GM12874 (cell line): ENCODE data around the gene CLPTM1.

ENCODE experiments used
- TF ChIP-seq, protein P1 (sequence below): IDR thresholded peaks from 2 replicates; pipeline ENCODE4 v1.5.1; 2011; ENCODE audit warnings: low read depth, mild to moderate bottlenecking, control low read depth, low read length, moderate library complexity; ENCODE audit not compliant: insufficient read depth

CLPTM1 gene

DNA sequence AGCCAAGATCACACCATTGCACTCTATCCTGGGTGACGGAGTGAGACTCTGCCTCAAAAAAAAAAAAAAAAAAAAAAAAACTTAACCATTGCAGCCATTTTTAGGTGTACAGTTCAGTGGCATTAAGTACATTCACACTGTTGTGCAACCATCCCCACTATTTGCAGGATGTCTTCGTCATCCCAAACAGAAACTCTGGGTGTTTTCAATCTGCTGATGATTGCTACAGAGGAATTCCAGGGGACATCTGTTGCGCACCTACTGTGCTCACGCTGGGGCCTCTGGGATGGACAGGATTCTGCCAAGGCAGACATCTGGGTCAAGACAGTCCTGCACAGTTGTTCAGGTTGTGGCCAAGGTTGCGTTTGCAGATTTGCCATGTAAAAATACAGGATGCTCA is 15.5 kb upstream of the CLPTM1 start:
- TF ChIP-seq, protein P1, sequence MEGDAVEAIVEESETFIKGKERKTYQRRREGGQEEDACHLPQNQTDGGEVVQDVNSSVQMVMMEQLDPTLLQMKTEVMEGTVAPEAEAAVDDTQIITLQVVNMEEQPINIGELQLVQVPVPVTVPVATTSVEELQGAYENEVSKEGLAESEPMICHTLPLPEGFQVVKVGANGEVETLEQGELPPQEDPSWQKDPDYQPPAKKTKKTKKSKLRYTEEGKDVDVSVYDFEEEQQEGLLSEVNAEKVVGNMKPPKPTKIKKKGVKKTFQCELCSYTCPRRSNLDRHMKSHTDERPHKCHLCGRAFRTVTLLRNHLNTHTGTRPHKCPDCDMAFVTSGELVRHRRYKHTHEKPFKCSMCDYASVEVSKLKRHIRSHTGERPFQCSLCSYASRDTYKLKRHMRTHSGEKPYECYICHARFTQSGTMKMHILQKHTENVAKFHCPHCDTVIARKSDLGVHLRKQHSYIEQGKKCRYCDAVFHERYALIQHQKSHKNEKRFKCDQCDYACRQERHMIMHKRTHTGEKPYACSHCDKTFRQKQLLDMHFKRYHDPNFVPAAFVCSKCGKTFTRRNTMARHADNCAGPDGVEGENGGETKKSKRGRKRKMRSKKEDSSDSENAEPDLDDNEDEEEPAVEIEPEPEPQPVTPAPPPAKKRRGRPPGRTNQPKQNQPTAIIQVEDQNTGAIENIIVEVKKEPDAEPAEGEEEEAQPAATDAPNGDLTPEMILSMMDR: no peak

DNA sequence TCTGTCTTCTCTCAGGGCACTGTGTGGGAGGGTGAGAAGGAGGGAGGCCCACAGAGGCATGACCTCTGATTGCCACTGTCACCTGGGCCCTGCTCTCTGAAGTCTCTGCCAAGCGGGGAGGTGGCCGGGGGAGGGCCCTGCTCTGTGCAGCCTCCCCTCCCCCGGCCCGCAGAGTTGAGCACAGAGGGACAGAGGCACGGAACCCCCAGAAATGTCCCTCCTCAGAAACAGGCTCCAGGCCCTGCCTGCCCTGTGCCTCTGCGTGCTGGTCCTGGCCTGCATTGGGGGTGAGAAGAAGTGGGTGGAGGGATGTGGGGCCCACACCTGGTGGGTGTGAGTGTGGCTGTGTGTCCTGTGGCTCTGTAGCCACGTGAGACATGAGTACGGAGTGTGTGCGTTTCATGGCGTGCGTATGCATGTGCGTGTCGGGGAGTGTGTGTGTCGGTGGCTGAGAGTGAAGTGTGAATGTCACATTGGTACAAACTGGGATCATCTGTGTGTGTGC is 13.1 kb upstream of the CLPTM1 start, which contains the start of gene APOC4:
Gene APOC4, plus strand, starts transcription at position 171 of the 505 bp plus-strand sequence. Its CDS starts 41 bp downstream, at position 212.
- TF ChIP-seq, protein P1: no peak

DNA sequence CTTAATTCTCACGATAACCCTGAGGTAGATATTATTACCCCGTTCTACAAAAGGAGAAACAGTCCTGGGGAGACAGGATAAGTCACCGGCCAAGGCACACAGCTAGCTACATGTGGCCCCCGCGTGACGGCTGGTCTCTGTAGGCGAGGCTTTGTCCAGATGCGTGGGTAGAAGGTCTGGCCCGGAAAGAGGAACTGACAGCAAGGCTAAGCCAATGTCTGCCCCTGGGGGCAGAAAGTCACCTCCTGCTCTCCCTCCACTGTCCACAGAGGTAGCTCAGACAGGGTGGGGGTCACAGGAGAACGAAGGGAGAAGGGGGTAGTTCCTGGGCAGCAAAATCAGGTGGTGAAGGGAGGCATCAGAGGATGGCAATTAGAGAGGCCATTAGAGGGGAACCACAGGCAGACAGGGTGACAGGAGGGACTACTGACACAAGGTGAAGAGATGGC is 11.4 kb upstream of the CLPTM1 start:
- TF ChIP-seq, protein P1: 0 out of 2 replicates have a peak, but pooled peaks have one; percentile 10

DNA sequence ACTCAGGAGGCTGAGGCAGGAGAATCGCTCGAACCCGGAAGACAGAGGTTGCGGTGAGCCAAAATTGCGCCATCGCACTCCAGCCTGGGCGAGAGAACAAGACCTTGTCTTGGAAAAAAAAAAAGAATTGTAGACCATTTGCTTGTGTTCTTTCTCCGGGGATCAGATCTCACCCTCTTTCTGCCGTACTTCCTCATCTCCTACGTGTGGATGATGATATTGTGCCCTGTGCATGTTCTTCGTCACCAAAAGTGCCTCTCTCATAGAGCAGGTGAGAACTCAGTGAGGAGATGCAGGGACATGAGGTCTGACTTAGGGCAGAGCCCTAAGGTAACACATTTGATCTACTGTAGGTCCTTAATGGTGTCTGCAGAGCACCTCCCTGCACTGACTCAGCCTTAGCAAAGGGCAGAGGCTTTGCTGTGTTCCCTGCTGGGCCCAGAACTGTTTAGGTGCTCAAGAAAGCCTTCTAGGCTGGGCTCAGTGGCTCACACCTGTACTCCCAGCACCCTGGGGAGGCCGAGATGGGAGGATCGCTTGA is 8.1 kb upstream of the CLPTM1 start:
- TF ChIP-seq, protein P1: no peak

DNA sequence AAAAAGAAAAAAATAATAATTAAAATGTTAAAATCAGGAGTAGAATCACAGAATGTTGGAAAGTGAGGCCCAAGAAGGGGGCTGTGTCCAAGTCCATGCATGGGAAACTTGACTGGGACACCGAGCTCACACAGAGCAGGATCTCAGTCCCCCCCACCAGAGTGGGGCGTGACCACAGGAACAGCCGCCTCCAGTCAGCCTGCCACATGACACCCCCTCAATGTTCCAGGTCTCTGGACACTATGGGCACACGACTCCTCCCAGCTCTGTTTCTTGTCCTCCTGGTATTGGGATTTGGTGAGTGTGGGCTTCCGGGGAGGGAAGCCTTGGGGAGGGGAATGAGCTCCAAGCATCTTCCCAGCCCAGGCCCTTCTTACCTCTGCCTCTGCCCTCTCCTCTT is 6.9 kb upstream of the CLPTM1 start:
- TF ChIP-seq, protein P1: no peak

DNA sequence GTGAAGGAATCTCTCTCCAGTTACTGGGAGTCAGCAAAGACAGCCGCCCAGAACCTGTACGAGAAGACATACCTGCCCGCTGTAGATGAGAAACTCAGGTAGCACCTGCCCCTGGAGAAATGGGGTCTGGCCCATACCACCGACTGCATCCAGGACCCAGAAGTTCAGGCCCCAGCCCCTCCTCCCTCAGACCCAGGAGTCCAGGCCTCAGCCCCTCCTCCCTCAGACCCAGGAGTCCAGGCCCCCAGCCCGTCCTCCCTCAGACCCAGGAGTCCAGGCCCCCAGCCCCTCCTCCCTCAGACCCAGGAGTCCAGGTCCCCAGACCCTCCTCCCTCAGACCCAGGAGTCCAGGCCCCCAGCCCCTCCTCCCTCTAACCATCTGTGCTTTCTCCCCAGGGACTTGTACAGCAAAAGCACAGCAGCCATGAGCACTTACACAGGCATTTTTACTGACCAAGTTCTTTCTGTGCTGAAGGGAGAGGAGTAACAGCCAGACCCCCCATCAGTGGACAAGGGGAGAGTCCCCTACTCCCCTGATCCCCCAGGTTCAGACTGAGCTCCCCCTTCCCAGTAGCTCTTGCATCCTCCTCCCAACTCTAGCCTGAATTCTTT is 6.3 kb upstream of the CLPTM1 start:
- TF ChIP-seq, protein P1: no peak

DNA sequence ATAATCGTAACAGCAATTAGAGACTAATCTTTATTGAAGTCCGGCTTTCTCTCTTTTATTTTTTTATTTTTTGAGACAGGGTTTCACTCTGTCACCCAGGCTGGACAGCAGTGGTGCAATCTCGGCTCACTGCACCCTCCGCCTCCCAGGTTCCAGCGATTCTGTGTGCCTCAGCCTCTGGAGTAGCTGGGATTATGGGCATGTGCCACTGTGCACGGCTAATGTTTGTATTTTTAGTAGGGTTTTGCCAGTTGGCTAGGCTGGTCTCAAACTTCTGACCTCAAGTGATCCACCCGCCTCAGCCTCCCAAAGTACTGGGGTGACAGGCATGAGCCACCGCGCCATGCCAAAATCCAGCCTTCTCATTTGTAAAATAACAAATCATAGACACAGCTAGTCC is 5.6 kb upstream of the CLPTM1 start:
- TF ChIP-seq, protein P1: no peak
